HL-60 (cell line): ENCODE measurements around the gene DAPK1.

Source experiments
- CTCF ChIP-seq: IDR thresholded peaks from one replicate; pipeline ENCODE4 v1.5.1; 2011; ENCODE audit warnings: low read length, control low read depth, inconsistent platforms; ENCODE audit not compliant: insufficient read depth
- GABPA ChIP-seq: IDR thresholded peaks from 2 replicates; pipeline ENCODE4 v1.6.1; 2012; ENCODE audit warnings: low read depth

GRCh38 chr9:87733273-87734052 lies 235.8 kb downstream of the DAPK1 start:
- TF ChIP-seq CTCF, result no peak
- no peak for TF ChIP-seq GABPA
